Measurements from ENCODE around the gene NOL8.

DNA sequence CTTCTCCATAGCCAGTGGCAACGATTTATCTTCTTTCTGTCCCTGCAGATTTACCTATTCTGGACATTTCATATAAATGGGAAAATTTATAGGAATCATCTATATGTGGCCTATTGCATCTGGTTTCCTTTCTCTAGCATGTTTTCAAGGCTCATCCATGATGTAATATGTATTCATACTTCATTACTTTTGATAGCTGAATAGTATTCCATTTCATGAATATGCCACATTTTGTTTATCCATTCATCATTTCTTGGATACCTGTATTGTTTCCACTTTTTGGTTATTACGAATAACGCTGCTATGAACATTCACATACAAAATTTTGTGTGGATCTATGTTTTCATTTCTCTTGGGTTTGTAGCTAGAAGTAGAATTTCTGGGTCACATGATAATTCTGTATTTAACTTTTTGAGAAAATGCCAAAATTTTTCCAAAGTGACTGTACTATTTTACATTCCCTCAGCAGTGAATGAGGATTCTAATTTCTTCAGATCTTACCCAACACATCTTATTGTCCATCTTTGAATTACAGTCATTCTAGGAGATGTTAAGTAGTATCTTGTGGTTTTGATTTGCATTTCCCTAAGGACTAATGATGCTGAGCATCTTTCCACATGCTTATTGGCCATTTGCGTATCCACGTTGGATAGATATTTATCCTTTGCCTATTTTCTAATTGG lies 35.3 kb downstream of the NOL8 start:
- TF ChIP-seq CTCF (IDR thresholded peaks at IDR 0.05) (no peak), POLR2A (IDR thresholded peaks at IDR 0.05) (no peak)
